Activated CD4-positive, alpha-beta T cell treated with anti-CD3 and anti-CD28 coated beads for 36 hours (primary cell): Measurements from ENCODE around the gene PDE10A. TPM values are rescaled to one million over a fixed set of nuclear protein-coding genes. Genes with fewer than 3 reads are reported as not detected.
"Not testable (repeated sequence)": the region's sequence is repeated elsewhere in the genome, so short reads cannot be mapped to it uniquely, and the experiment has no call there.

Experiments
- ATAC-seq: fragments of 200-7000 bp; cut with Tn5 transposase; one replicate; pipeline ENCODE4 v1.10.0; 2021; ENCODE audit warnings: mild to moderate bottlenecking, moderate library complexity
- CTCF ChIA-PET: fragments of 350-600 bp; sonication (Branson Sonifier 250); formaldehyde crosslinking; loops from one replicate; lab custom pipeline; 2021; ENCODE audit warnings: antibody characterized with exemption; lab: Charles Lee
- POLR2A ChIA-PET: fragments of 350-600 bp; sonication (Branson Sonifier 250); formaldehyde crosslinking; loops from one replicate; lab custom pipeline; 2021; ENCODE audit warnings: antibody characterized with exemption, inconsistent platforms; lab: Charles Lee
- DNase-seq: peaks from one replicate; pipeline ENCODE4 v3.0.0-alpha.2; 2020
- H3K27ac Mint-ChIP-seq: one replicate; pipeline ENCODE4 v1.8.0; 2021; ENCODE audit warnings: mixed read lengths
- H3K27me3 Mint-ChIP-seq: one replicate; pipeline ENCODE4 v1.8.0; 2021; ENCODE audit warnings: mixed read lengths
- H3K36me3 Mint-ChIP-seq: one replicate; pipeline ENCODE4 v1.8.0; 2021; ENCODE audit warnings: low read depth, mixed read lengths
- H3K4me1 Mint-ChIP-seq: one replicate; pipeline ENCODE4 v1.8.0; 2021; ENCODE audit warnings: mixed read lengths
- H3K4me3 Mint-ChIP-seq: one replicate; pipeline ENCODE4 v1.8.0; 2021; ENCODE audit warnings: mild to moderate bottlenecking, moderate library complexity, mixed read lengths
- H3K9me3 Mint-ChIP-seq: one replicate; pipeline ENCODE4 v1.8.0; 2021; ENCODE audit warnings: low read depth, mixed read lengths
- intact Hi-C, 2 experiments: fragments of 100-400 bp; cut with DNase I in 1 of 2; cut with micrococcal nuclease in 1 of 2; formaldehyde crosslinking; loops; one replicate each; pipeline versions ENCODE4 v1.14.2 to v1.15.1; 2022 to 2024; cut with DNase I, micrococcal nuclease
- total RNA-seq, 2 experiments: library from RNA; stranded (reverse); gene quantifications; one replicate each; pipeline ENCODE4 v1.2.3, GENCODE V29; 2021

PDE10A gene
- total RNA-seq, 2 experiments from 2014 or later: not detected

DNA sequence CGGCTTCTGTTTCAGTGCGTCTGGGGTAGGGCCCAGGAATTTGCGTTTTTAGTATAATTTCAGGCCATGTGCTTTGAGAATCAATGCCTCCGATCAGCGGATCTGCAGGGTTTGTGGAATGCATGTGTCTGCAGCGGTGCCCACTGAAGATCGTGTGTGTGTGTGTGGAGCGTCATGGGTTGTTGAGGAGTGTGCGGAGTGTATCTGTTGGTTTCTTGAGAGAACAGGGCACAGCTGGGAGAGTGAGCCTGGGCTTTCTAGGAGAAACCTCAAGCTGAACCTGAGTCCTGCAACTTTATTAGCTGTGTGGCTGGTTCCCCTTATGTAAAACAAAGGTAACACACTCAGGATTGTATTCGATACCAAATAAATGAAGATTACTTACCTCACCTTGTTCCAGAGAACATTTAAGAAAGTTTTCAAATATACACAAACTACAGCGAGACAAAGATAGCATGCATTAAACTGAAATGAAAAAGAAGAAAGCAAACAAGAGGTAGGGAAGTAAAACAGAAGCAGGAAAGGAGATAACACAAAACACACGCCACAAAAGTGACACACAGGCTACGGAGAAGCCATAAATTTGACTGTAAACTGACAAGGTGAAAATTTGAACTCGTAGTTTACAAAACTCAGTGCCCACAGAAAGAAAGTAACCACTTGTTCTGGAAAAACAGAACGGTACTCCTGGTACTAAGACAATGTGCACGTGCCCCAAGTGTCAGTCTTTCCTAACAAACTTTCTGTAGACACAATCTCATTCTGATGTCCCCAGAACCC lies 28.8 kb downstream of the PDE10A start:
- Mint-ChIP-seq H3K4me1 (no peaks in the 10 kb centered on the region), H3K27me3 (peaks cover 10% of the 10 kb centered on the region), H3K9me3 (no peaks in the 10 kb centered on the region), H3K4me3 (no peak overlapping the region), H3K36me3 (no peaks in the 10 kb centered on the region), H3K27ac (no peak overlapping the region)
- DNase-seq (no peak), ATAC-seq (no peak)
- ChIA-PET CTCF (no interaction called here), POLR2A (no interaction called here)
- intact Hi-C loops: no loop called here

DNA sequence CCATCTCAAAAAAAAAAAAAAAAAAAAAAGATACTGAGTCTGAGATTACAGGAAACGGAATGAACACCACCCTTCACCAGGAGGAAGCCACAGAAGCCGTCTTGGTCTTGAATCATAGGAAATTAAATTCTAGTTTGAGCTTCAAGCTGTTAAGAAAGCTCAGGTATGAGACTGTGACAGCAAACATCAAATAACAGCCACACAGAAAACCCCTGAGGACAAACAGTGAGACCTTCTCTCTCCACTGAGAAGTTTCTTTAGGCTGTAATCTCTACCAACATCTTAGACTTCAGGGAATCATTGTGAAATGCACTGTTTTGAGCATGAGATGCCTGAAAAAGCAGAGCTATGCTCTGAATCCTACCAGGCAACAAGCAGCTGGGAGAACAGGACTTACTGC lies 30.8 kb downstream of the PDE10A start:
- Mint-ChIP-seq H3K27me3 (peaks cover 10% of the 10 kb centered on the region), H3K4me1 (no peaks in the 10 kb centered on the region), H3K27ac (no peak overlapping the region), H3K36me3 (no peaks in the 10 kb centered on the region), H3K4me3 (no peak overlapping the region), H3K9me3 (no peaks in the 10 kb centered on the region)
- CTCF ChIA-PET: no interaction called here
- no peak for ATAC-seq
- POLR2A ChIA-PET: no interaction called here
- intact Hi-C loops: no loop called here
- DNase-seq: no peak

DNA sequence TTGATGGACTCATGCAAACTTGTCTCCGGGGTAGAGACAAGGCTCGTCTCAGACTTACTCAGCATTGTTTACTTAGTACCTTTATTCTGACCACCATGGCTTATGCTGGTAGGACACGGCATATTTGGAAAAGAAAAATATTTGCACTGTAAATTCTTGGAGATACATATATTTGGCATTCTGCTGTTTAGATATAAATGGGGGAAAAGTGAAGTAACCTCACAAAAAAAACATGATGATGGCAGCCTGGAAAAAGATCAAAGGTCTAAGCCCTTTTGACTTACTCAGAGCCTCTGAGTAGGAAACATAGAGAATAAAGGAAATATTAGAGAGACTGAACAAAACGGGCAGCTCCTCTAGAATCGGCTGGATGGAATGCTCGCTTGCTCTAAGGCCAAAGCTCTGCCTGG lies 32.5 kb downstream of the PDE10A start:
- Mint-ChIP-seq H3K4me3 (no peak overlapping the region), H3K27me3 (peaks cover 10% of the 10 kb centered on the region), H3K27ac (no peak overlapping the region), H3K9me3 (no peaks in the 10 kb centered on the region), H3K4me1 (no peaks in the 10 kb centered on the region), H3K36me3 (no peaks in the 10 kb centered on the region)
- intact Hi-C loops: no loop called here
- ATAC-seq (no peak), DNase-seq (no peak)
- CTCF ChIA-PET: no interaction called here
- POLR2A ChIA-PET: no interaction called here

DNA sequence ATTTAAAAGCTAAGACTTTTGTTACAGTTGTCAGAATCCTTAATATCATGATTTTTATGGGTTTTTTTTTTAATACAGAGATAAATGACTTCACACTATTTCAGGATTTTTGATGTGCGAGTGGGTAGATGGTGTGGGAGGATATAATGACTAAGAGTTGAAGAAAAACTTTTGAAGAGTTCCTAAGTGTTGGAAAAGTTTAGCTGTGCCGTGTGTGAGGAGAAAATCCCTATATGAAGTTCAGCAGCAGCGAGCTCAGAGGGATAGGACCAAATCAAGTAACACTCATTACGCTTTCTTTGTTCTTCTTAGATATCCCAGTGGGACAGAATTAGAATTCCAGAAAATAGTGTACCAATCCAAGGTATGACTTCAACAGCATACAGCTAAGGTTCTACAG lies 34.1 kb downstream of the PDE10A start:
- ATAC-seq (no peak), DNase-seq (no peak)
- H3K27me3 Mint-ChIP-seq: peaks cover 3% of the 10 kb centered on the region
- POLR2A ChIA-PET: no interaction called here
- CTCF ChIA-PET: no interaction called here
- H3K36me3 Mint-ChIP-seq: no peaks in the 10 kb centered on the region
- no peak overlapping the region for H3K27ac Mint-ChIP-seq
- peaks cover 3% of the 10 kb centered on the region for H3K9me3 Mint-ChIP-seq
- H3K4me3 Mint-ChIP-seq: no peak overlapping the region
- H3K4me1 Mint-ChIP-seq: no peaks in the 10 kb centered on the region
- intact Hi-C loops: no loop called here

DNA sequence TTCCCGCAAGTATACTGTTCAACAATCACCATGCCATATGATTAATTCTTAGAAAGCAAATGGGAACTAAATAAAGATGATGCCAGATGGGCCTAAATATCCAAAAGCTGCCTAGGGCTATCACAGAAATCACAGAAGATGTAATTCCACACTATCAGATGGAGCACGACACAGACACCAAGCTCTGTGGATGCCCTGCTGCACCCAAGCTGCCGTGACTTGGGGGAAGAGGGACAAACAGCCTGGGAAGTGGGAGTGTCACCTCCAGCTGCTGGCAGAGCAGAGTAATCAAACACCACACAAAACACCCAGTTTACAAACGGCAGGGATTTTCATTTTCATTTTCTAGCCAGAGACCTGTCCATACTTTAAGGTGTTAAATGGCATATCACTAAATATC lies 35.7 kb downstream of the PDE10A start:
- Mint-ChIP-seq H3K36me3 (no peaks in the 10 kb centered on the region), H3K27me3 (peaks cover 5% of the 10 kb centered on the region), H3K4me3 (no peak overlapping the region), H3K27ac (no peak overlapping the region), H3K4me1 (no peaks in the 10 kb centered on the region), H3K9me3 (peaks cover 3% of the 10 kb centered on the region)
- ChIA-PET CTCF (no interaction called here), POLR2A (no interaction called here)
- intact Hi-C loops: no loop called here
- DNase-seq (no peak), ATAC-seq (no peak)

DNA sequence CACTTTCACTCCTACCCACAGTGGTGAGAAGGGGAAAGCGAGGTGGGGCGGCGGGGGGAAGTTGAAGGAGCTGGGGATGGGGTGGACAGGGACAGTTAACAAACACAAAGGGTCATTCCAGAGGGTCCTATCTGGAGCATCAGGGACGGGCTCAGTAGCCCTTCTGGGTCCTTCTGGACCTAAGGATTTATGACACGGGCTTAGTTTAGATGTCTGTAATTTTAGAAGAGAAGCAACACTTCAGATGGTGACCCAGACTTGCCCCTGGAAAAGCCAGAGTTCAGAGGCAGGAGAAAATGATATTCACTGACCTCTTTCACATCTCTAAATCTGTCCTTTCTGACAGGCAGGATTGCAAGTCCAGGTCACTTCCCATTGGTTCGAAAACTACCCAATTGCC lies 36.3 kb downstream of the PDE10A start:
- intact Hi-C loops: no loop called here
- POLR2A ChIA-PET: no interaction called here
- Mint-ChIP-seq H3K9me3 (peaks cover 3% of the 10 kb centered on the region), H3K36me3 (no peaks in the 10 kb centered on the region), H3K4me1 (no peaks in the 10 kb centered on the region), H3K27me3 (peaks cover 7% of the 10 kb centered on the region), H3K27ac (no peak overlapping the region), H3K4me3 (no peak overlapping the region)
- ATAC-seq: no peak
- CTCF ChIA-PET: no interaction called here
- DNase-seq: no peak

DNA sequence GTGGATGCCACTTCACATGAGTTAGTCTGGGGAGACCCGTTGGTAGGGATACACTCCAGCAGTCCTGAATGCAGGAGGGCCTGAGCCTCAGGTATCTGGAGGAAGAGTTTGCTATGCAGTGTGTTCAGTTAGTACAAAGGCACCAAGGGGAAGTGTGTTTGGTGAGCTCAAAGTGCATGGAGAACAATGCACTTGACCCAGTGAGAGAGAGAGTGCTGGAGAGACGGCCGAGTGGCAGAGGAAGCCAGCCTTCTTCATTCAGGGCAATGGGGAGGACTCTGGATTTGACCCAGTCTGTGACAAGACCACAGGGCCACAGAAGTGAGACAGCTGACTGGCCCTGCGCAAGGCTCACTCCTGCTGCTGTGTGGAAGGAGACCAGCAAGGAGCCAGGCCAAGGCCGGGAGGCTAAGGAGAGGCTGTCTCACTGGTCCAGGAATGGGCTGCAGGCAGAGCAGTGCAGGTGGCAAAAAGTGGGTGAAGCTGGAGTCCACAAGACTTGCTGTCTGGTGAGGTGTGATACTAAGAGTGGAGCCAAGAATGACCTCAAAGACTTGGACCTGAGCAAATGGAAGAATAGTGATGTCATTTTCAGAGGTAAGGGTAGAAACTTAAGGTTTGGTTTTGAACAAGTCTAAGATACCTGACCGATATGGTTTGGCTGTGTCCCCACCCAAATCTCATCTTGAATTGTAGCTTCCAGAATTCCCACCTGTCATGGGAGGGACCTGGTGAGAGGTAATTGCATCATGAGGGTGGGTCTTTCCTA lies 38.0 kb downstream of the PDE10A start:
- Mint-ChIP-seq H3K36me3 (no peaks in the 10 kb centered on the region), H3K27me3 (peaks cover 7% of the 10 kb centered on the region), H3K27ac (no peak overlapping the region), H3K9me3 (peaks cover 3% of the 10 kb centered on the region), H3K4me3 (no peak overlapping the region), H3K4me1 (no peaks in the 10 kb centered on the region)
- intact Hi-C loops: no loop called here
- DNase-seq (no peak), ATAC-seq (no peak)
- ChIA-PET CTCF (no interaction called here), POLR2A (no interaction called here)

DNA sequence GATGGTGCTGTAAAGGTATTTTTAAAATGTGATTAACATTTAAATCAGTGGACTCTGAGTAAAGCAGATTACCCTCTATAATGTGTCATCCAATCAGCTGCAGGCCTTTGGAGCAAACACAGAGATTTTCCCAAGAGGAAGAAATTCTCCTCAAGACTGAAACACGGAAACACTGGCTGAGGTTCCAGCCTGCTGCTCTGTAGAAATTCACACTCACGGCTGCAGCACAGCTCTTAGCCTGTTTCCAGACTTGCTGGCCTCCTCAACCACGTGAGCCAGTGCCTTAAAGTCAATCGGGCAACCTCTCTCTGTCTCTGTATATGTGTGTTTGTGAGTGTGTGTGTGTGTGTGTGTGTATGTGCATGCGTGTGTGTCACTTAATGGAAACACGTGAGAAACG lies 41.1 kb downstream of the PDE10A start:
- H3K4me1 Mint-ChIP-seq: no peaks in the 10 kb centered on the region
- intact Hi-C loops: no loop called here
- peaks cover 7% of the 10 kb centered on the region for H3K27me3 Mint-ChIP-seq
- no peak for DNase-seq
- ChIA-PET POLR2A (no interaction called here), CTCF (no interaction called here)
- no peak overlapping the region for H3K4me3 Mint-ChIP-seq
- ATAC-seq: no peak
- no peaks in the 10 kb centered on the region for H3K36me3 Mint-ChIP-seq
- no peak overlapping the region for H3K27ac Mint-ChIP-seq
- H3K9me3 Mint-ChIP-seq: peaks cover 3% of the 10 kb centered on the region

DNA sequence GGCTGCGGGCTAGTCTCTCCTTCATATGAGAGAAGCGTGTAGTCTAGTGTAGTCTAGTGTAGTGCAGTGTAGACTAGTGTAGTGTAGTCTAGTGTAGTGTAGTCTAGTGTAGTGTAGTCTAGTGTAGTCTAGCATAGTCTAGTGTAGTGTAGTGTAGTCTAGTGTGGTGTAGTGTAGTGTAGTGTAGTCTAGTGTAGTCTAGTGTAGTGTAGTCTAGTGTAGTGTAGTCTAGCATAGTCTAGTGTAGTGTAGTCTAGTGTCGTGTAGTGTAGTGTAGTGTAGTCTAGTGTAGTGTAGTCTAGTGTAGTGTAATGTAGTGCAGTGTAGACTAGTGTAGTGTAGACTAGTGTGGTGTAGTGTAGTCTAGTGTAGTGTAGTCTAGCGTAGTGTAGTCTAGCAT lies 44.1 kb downstream of the PDE10A start:
- H3K4me3 Mint-ChIP-seq, H3K27me3 Mint-ChIP-seq, H3K27ac Mint-ChIP-seq, DNase-seq, H3K9me3 Mint-ChIP-seq, ATAC-seq, POLR2A ChIA-PET, CTCF ChIA-PET, H3K36me3 Mint-ChIP-seq, H3K4me1 Mint-ChIP-seq, intact Hi-C loops: not testable (repeated sequence)

DNA sequence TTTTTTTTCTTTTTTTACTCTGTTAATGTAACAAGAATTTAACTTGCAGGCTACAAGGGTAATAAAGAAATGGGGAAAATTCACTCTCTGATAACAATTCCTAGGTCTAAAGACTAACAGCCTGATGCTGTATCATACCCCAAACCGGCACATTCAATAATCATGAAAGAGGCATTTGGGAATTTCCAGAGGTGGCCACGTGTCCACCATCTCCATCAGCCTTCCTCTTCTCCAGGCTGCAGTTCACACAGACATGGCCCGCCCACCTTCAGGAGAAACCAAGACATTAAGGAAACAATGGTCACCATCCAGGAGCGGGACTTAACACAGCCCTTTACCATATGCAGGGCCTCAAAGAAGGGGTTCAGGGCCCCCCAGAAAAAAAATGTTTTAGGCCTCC lies 44.8 kb downstream of the PDE10A start:
- Mint-ChIP-seq H3K27me3 (peaks cover 2% of the 10 kb centered on the region), H3K4me1 (no peaks in the 10 kb centered on the region), H3K27ac (no peak overlapping the region), H3K36me3 (no peaks in the 10 kb centered on the region), H3K4me3 (no peak overlapping the region), H3K9me3 (no peaks in the 10 kb centered on the region)
- ATAC-seq: no peak
- intact Hi-C loops: no loop called here
- DNase-seq: no peak
- ChIA-PET POLR2A (no interaction called here), CTCF (no interaction called here)

DNA sequence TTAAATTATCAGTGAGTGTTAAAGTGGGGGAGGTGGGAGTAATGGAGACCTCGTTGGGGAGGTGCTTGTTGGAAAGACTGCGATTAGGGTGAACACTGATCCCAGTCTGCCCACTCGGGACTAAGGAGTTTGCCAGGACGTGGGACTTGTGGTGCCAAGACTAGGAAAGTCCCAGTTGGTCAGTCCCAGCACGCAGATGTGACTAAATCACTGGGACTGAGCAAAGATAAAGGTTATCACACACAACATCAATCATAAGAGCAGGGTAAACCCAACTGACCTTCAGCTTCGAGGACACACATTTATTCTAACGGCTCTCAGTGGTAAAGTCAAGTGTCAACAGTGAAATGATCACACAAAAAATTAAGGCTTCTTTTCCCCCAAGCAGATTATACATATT lies 45.5 kb downstream of the PDE10A start:
- ChIA-PET CTCF (no interaction called here), POLR2A (no interaction called here)
- Mint-ChIP-seq H3K4me3 (no peak overlapping the region), H3K9me3 (no peaks in the 10 kb centered on the region), H3K27ac (no peak overlapping the region), H3K36me3 (no peaks in the 10 kb centered on the region), H3K4me1 (no peaks in the 10 kb centered on the region), H3K27me3 (peaks cover 2% of the 10 kb centered on the region)
- ATAC-seq: no peak
- DNase-seq: no peak
- intact Hi-C loops: no loop called here

DNA sequence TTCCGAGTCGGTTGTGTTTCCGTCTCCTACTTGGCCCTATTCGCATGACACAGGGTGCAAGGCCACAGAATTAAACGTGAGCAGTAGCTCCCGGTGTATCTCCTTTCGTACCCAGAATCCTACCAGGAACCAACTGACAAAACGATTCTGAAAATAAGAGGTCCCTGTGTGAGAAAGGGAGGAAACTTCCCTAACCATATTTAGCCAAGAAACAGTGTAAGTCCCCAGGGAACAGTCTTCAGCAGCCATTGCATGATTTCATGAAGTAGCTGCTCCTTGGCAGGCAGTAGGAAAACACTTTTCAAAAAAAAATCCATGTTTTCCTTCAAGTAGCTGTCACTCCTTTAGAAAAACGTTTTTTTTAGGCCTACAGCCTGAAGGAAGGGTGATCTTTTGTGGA lies 46.9 kb downstream of the PDE10A start:
- DNase-seq: no peak
- ChIA-PET CTCF (interaction anchor here (0.6 kb wide), 1 partner anchor 84 kb away, joined by 3 read pairs; no protein-coding TSS in a partner anchor), POLR2A (no interaction called here)
- Mint-ChIP-seq H3K36me3 (no peaks in the 10 kb centered on the region), H3K27ac (no peak overlapping the region), H3K4me1 (no peaks in the 10 kb centered on the region), H3K27me3 (no peaks in the 10 kb centered on the region), H3K9me3 (peaks cover 3% of the 10 kb centered on the region), H3K4me3 (no peak overlapping the region)
- ATAC-seq: no peak
- intact Hi-C loops: no loop called here
